ENCODE results near the gene C1orf21.

Gene C1orf21

GRCh38 chr1:184590163-184590750, 203.4 kb downstream of the C1orf21 start:
- H3K79me2 ChIP-seq (ENCODE audit: control insufficient read depth, low read length), result no peaks in the 10 kb centered on the region
- TF ChIP-seq EZH2phosphoT487 (IDR thresholded peaks at IDR 0.05; ENCODE audit: borderline replicate concordance, low read length) (no peak), CTCF (IDR thresholded peaks at IDR 0.05; ENCODE audit: low read depth, low read length, poor library complexity, severe bottlenecking) (no peak)
- H3K27ac ChIP-seq (ENCODE audit: low read depth, low read length), result no peak overlapping the region
- no peaks in the 10 kb centered on the region for H3K36me3 ChIP-seq (ENCODE audit: control insufficient read depth, low read length)
- H3K4me2 ChIP-seq (ENCODE audit: low read length), result no peak overlapping the region
- no peaks in the 10 kb centered on the region for H4K20me1 ChIP-seq (ENCODE audit: control insufficient read depth, insufficient read depth, low read depth, low read length)
- no peaks in the 10 kb centered on the region for H3K9me2 ChIP-seq (replicated peaks; ENCODE audit: control insufficient read depth, low read length)
- no peaks in the 10 kb centered on the region for H3K9me3 ChIP-seq (ENCODE audit: control insufficient read depth, insufficient read depth, low read length)
- no peaks in the 10 kb centered on the region for H3F3A ChIP-seq (ENCODE audit: control insufficient read depth, insufficient read depth)
- no peak overlapping the region for H3K4me3 ChIP-seq (ENCODE audit: low read length)
- H3K27me3 ChIP-seq (ENCODE audit: control insufficient read depth, low read length), result no peaks in the 10 kb centered on the region
- H3K4me1 ChIP-seq (ENCODE audit: control insufficient read depth, low read length), result no peaks in the 10 kb centered on the region

- Histone ChIP-seq H3F3A (ENCODE audit: control insufficient read depth, insufficient read depth) (no peaks in the 10 kb centered on the region), H3K27me3 (ENCODE audit: control insufficient read depth, low read length) (no peaks in the 10 kb centered on the region), H3K9me3 (ENCODE audit: control insufficient read depth, insufficient read depth, low read length) (no peaks in the 10 kb centered on the region), H3K27ac (ENCODE audit: low read depth, low read length) (no peak overlapping the region), H4K20me1 (ENCODE audit: control insufficient read depth, insufficient read depth, low read depth, low read length) (no peaks in the 10 kb centered on the region), H3K9me2 (replicated peaks; ENCODE audit: control insufficient read depth, low read length) (no peaks in the 10 kb centered on the region), H3K4me1 (ENCODE audit: control insufficient read depth, low read length) (no peaks in the 10 kb centered on the region), H3K36me3 (ENCODE audit: control insufficient read depth, low read length) (no peaks in the 10 kb centered on the region), H3K4me3 (ENCODE audit: low read length) (no peak overlapping the region), H3K4me2 (ENCODE audit: low read length) (no peak overlapping the region), H3K79me2 (ENCODE audit: control insufficient read depth, low read length) (no peaks in the 10 kb centered on the region)
- TF ChIP-seq EZH2phosphoT487 (IDR thresholded peaks at IDR 0.05; ENCODE audit: borderline replicate concordance, low read length) (no peak), CTCF (IDR thresholded peaks at IDR 0.05; ENCODE audit: low read depth, low read length, poor library complexity, severe bottlenecking) (no peak)
Observed at GRCh38 chr1:184593597-184593996, 206.8 kb downstream of the C1orf21 start.

GRCh38 chr1:184595596-184595995, 208.8 kb downstream of the C1orf21 start:
- H3K9me2 ChIP-seq (replicated peaks; ENCODE audit: control insufficient read depth, low read length), result no peaks in the 10 kb centered on the region
- no peaks in the 10 kb centered on the region for H3K9me3 ChIP-seq (ENCODE audit: control insufficient read depth, insufficient read depth, low read length)
- H3K4me2 ChIP-seq (ENCODE audit: low read length), result no peak overlapping the region
- H3K36me3 ChIP-seq (ENCODE audit: control insufficient read depth, low read length), result no peaks in the 10 kb centered on the region
- no peak overlapping the region for H3K27ac ChIP-seq (ENCODE audit: low read depth, low read length)
- H3K27me3 ChIP-seq (ENCODE audit: control insufficient read depth, low read length), result no peaks in the 10 kb centered on the region
- H3F3A ChIP-seq (ENCODE audit: control insufficient read depth, insufficient read depth), result no peaks in the 10 kb centered on the region
- H3K79me2 ChIP-seq (ENCODE audit: control insufficient read depth, low read length), result no peaks in the 10 kb centered on the region
- no peaks in the 10 kb centered on the region for H4K20me1 ChIP-seq (ENCODE audit: control insufficient read depth, insufficient read depth, low read depth, low read length)
- H3K4me1 ChIP-seq (ENCODE audit: control insufficient read depth, low read length), result no peaks in the 10 kb centered on the region
- TF ChIP-seq EZH2phosphoT487 (IDR thresholded peaks at IDR 0.05; ENCODE audit: borderline replicate concordance, low read length) (no peak), CTCF (IDR thresholded peaks at IDR 0.05; ENCODE audit: low read depth, low read length, poor library complexity, severe bottlenecking) (no peak)
- H3K4me3 ChIP-seq (ENCODE audit: low read length), result no peak overlapping the region

Data from DOHH2 (cell line).